H1 (cell line): ENCODE data around the gene HSF5. TPM values are rescaled to one million over a fixed set of nuclear protein-coding genes. Genes with fewer than 3 reads are reported as not detected.

Experiments
- ATF3 ChIP-seq: IDR thresholded peaks from 2 replicates; pipeline ENCODE4 v1.6.1; 2011; ENCODE audit warnings: low read depth, mild to moderate bottlenecking, low read length; ENCODE audit not compliant: insufficient read depth
- CHD7 ChIP-seq: fragments of 300-600 bp; sonication (generic); IDR thresholded peaks from 2 replicates; pipeline ENCODE4 v1.7.1; 2012; ENCODE audit warnings: low read length, moderate library complexity, mild to moderate bottlenecking, inconsistent platforms; ENCODE audit not compliant: insufficient replicate concordance
- CREB1 ChIP-seq: IDR thresholded peaks from 2 replicates; pipeline ENCODE4 v1.6.1; 2012; ENCODE audit warnings: inconsistent platforms
- PHF8 ChIP-seq: fragments of 200-600 bp; sonication (generic); conservative IDR thresholded peaks from 2 replicates; pipeline ENCODE4 v1.7.1; 2012; ENCODE audit warnings: low read depth, mild to moderate bottlenecking, inconsistent platforms, low read length, moderate library complexity
- RAD21 ChIP-seq, 2 experiments: IDR thresholded peaks in 1 of 2; conservative IDR thresholded peaks in 1 of 2; 2 replicates each; pipeline ENCODE4 v1.6.1; 2011; ENCODE audit warnings: low read depth in 2 of 2, low read length in 2 of 2, improper control_type of control experiment in 1 of 2, inconsistent platforms in 1 of 2, mild to moderate bottlenecking in 1 of 2, moderate library complexity in 1 of 2
- SP4 ChIP-seq: IDR thresholded peaks from 2 replicates; pipeline ENCODE4 v1.6.1; 2012; ENCODE audit warnings: low read length, inconsistent platforms
- TEAD4 ChIP-seq: IDR thresholded peaks from 2 replicates; pipeline ENCODE4 v1.6.1; 2012; ENCODE audit warnings: low read depth, low read length, inconsistent platforms, mixed read lengths
- polyA plus RNA-seq, 7 experiments: library from polyadenylated mRNA; depleted of rRNA in 3 of 7; stranded (reverse) in 5 of 7; unstranded in 2 of 7; fragments of >200 nt in 5 of 7; fragments of 200-250 nt in 2 of 7; gene quantifications; 1 replicate in 5 of 7; 2 replicates in 1 of 7; 4 replicates in 1 of 7; pipeline versions ENCODE4 v1.2.1 to v1.2.3, GENCODE V29; 2011 to 2013; ENCODE audit warnings: missing spikeins in 2 of 7, mixed read lengths in 2 of 7
- total RNA-seq: library from RNA; stranded (reverse); fragmentation: NEBNext Ultra II Directional; extraction: Animal tissue kit (Norgen Biotek cat#: 25700); gene quantifications from 2 replicates; pipeline ENCODE4 v1.2.1, GENCODE V29; 2021

Gene HSF5
- total and polyA plus RNA-seq, 2 of the 8 experiments (the other 6 are each of a cell fraction or from before 2014, with no cell fraction given), result not detected

- TF ChIP-seq CHD7 (no peak), PHF8 (no peak), ATF3 (no peak), RAD21 (IDR thresholded peaks at IDR 0.05 in 1 of 2, conservative IDR thresholded peaks at IDR 0.05 in 1 of 2; ENCODE audit: low read depth in 2 of 2, low read length in 2 of 2) (no peak), TEAD4 (no peak), SP4 (no peak), CREB1 (no peak)
- TF ChIP-seq, all 59 proteins: peak for 0
Observed at GRCh38 chr17:58375256-58375655, 113.0 kb downstream of the HSF5 start (continued).
